PFSK-1 (cell line): ENCODE measurements around the gene NOL4L.

Source experiments
- POLR2AphosphoS5 ChIP-seq: IDR thresholded peaks from 2 replicates; pipeline ENCODE4 v1.6.1; 2012; ENCODE audit warnings: low read depth, mild to moderate bottlenecking, control low read depth, low read length, moderate library complexity
- REST ChIP-seq, 2 experiments: IDR thresholded peaks; 2 replicates each; pipeline versions ENCODE4 v1.6.1 to v1.8.0; 2011 to 2012; ENCODE audit warnings: low read depth in 2 of 2, low read length in 2 of 2, control low read depth in 1 of 2, inconsistent platforms in 1 of 2, mild to moderate bottlenecking in 1 of 2, moderate library complexity in 1 of 2; ENCODE audit not compliant: insufficient read depth in 1 of 2
- SIN3A ChIP-seq: IDR thresholded peaks from 2 replicates; pipeline ENCODE4 v1.6.1; 2012; ENCODE audit warnings: mild to moderate bottlenecking, low read length, moderate library complexity, borderline replicate concordance; ENCODE audit not compliant: insufficient read depth
- TAF1 ChIP-seq: IDR thresholded peaks from 2 replicates; pipeline ENCODE4 v1.6.1; 2012; ENCODE audit warnings: low read length, control low read depth, borderline replicate concordance; ENCODE audit not compliant: insufficient read depth

- TF ChIP-seq POLR2AphosphoS5 (no peak), TAF1 (no peak), SIN3A (no peak), REST (IDR thresholded peaks at IDR 0.05; ENCODE audit: insufficient read depth in 1 of 2, low read depth in 2 of 2, low read length in 2 of 2) (no peak)
Measured at GRCh38 chr20:32565735-32566032, 19.4 kb downstream of the NOL4L start.
